MM.1S (cell line): Measurements from ENCODE around the gene TBC1D10B.
"Not testable (repeated sequence)": the region's sequence is repeated elsewhere in the genome, so short reads cannot be mapped to it uniquely, and the experiment has no call there.

Experiments
- DNase-seq: peaks from one replicate; pipeline ENCODE4 v3.0.0-alpha.2; 2015
- H2AFZ ChIP-seq: fragments of 300-600 bp; sonication (generic); 2 replicates; pipeline ENCODE4 v1.6.0; 2016; ENCODE audit warnings: antibody characterized with exemption, low read length
- H3F3A ChIP-seq: fragments of 300-600 bp; sonication (generic); 2 replicates; pipeline ENCODE4 v1.6.1; 2016; ENCODE audit warnings: mild to moderate bottlenecking, antibody characterized with exemption, low read length, moderate library complexity, mixed read lengths; ENCODE audit not compliant: insufficient read depth
- H3K27ac ChIP-seq: fragments of 300-600 bp; sonication (generic); 2 replicates; pipeline ENCODE4 v1.5.1; 2016; ENCODE audit warnings: mild to moderate bottlenecking, low read length
- H3K27me3 ChIP-seq: fragments of 300-600 bp; sonication (generic); replicated peaks from 2 replicates; pipeline ENCODE4 v1.6.0; 2016; ENCODE audit warnings: low read length; ENCODE audit not compliant: insufficient read depth
- H3K36me3 ChIP-seq: fragments of 300-600 bp; sonication (generic); replicated peaks from 2 replicates; pipeline ENCODE4 v1.6.1; 2016; ENCODE audit warnings: mild to moderate bottlenecking, low read length, mixed read lengths; ENCODE audit not compliant: insufficient read depth
- H3K4me1 ChIP-seq: fragments of 300-600 bp; sonication (generic); 2 replicates; pipeline ENCODE4 v1.6.1; 2016; ENCODE audit warnings: low read length, mixed read lengths
- H3K4me2 ChIP-seq: fragments of 300-600 bp; sonication (generic); 2 replicates; pipeline ENCODE4 v1.6.0; 2016; ENCODE audit warnings: low read depth, low read length
- H3K4me3 ChIP-seq: fragments of 300-600 bp; sonication (generic); 2 replicates; pipeline ENCODE4 v1.5.1; 2016; ENCODE audit warnings: low read length, mixed read lengths
- H3K79me2 ChIP-seq: fragments of 300-600 bp; sonication (generic); 2 replicates; pipeline ENCODE4 v1.6.1; 2016; ENCODE audit warnings: mixed run types, low read length, mixed read lengths
- H3K9ac ChIP-seq: fragments of 300-600 bp; sonication (generic); 2 replicates; pipeline ENCODE4 v1.6.1; 2016; ENCODE audit warnings: low read length, mixed read lengths
- H3K9me2 ChIP-seq: fragments of 300-600 bp; sonication (generic); replicated peaks from 2 replicates; pipeline ENCODE4 v1.6.1; 2016; ENCODE audit warnings: mild to moderate bottlenecking, low read length, mixed read lengths; ENCODE audit not compliant: insufficient read depth
- H3K9me3 ChIP-seq: fragments of 300-600 bp; sonication (generic); replicated peaks from 2 replicates; pipeline ENCODE4 v1.6.1; 2016; ENCODE audit warnings: mild to moderate bottlenecking, low read length, mixed read lengths; ENCODE audit not compliant: insufficient read depth
- H4K20me1 ChIP-seq: fragments of 300-600 bp; sonication (generic); 2 replicates; pipeline ENCODE4 v1.6.1; 2016; ENCODE audit warnings: mild to moderate bottlenecking, low read length, moderate library complexity, mixed read lengths; ENCODE audit not compliant: insufficient read depth
- EZH2 ChIP-seq: fragments of 300-600 bp; sonication (generic); optimal IDR thresholded peaks from 2 replicates; pipeline ENCODE3; 2017; ENCODE audit warnings: low read depth, mild to moderate bottlenecking, antibody characterized with exemption, low read length, mixed read lengths
- EZH2phosphoT487 ChIP-seq: fragments of 300-600 bp; sonication (generic); IDR thresholded peaks from 2 replicates; pipeline ENCODE4 v1.6.1; 2018; ENCODE audit warnings: antibody characterized with exemption, low read length
- TF ChIP-seq, protein P1 (sequence below): fragments of 300-600 bp; sonication (generic); IDR thresholded peaks from 2 replicates; pipeline ENCODE4 v1.5.1; 2016; ENCODE audit warnings: antibody characterized with exemption, low read length, mixed read lengths

The TBC1D10B gene

GRCh38 chr16:30341971-30342370 lies 28.3 kb downstream of the TBC1D10B start:
- not testable (repeated sequence) for H3K9ac ChIP-seq

DNA sequence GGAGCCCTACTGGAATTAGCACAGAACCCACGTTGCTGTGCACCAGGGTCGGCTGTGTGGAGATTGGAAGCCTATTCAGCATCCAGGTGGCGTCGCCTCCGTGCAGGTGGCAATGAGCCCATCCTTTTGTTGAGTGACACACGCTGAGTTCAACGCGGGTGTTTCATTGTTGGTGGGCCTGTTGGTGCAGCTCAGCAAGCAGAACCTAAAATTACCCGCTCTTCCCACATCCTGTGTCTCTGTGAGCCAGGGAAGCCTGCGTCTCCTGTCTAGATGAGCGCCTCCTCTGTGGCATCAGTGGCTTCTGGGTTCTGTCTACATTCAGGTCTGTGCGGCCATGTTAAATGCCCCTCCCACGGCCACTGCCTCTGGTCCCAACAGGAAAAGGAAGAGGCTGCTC lies 29.7 kb downstream of the TBC1D10B start:
- Histone ChIP-seq H3K27me3 (no peaks in the 10 kb centered on the region), H3K27ac (no peak overlapping the region), H3K36me3 (no peaks in the 10 kb centered on the region), H3K9ac (no peak overlapping the region), H4K20me1 (no peaks in the 10 kb centered on the region), H3K79me2 (0 out of 2 replicates have a peak, but pooled peaks cover 6% of the 10 kb centered on the region), H3K4me3 (no peak overlapping the region), H3K9me2 (no peaks in the 10 kb centered on the region), H2AFZ (no peak overlapping the region), H3K4me2 (no peak overlapping the region), H3K9me3 (no peaks in the 10 kb centered on the region), H3K4me1 (peaks cover 21% of the 10 kb centered on the region), H3F3A (peaks cover 13% of the 10 kb centered on the region)
- DNase-seq, result no peak
- TF ChIP-seq EZH2 (no peak), EZH2phosphoT487 (no peak)
- TF ChIP-seq, protein P1, sequence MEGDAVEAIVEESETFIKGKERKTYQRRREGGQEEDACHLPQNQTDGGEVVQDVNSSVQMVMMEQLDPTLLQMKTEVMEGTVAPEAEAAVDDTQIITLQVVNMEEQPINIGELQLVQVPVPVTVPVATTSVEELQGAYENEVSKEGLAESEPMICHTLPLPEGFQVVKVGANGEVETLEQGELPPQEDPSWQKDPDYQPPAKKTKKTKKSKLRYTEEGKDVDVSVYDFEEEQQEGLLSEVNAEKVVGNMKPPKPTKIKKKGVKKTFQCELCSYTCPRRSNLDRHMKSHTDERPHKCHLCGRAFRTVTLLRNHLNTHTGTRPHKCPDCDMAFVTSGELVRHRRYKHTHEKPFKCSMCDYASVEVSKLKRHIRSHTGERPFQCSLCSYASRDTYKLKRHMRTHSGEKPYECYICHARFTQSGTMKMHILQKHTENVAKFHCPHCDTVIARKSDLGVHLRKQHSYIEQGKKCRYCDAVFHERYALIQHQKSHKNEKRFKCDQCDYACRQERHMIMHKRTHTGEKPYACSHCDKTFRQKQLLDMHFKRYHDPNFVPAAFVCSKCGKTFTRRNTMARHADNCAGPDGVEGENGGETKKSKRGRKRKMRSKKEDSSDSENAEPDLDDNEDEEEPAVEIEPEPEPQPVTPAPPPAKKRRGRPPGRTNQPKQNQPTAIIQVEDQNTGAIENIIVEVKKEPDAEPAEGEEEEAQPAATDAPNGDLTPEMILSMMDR, result no peak

More at GRCh38 chr16:30341971-30342370, 28.3 kb downstream of the TBC1D10B start:
- not testable (repeated sequence) for H2AFZ ChIP-seq, H3K36me3 ChIP-seq, H4K20me1 ChIP-seq, H3K9me3 ChIP-seq, H3K9me2 ChIP-seq, H3K79me2 ChIP-seq, H3K27me3 ChIP-seq, H3K27ac ChIP-seq, H3K4me2 ChIP-seq, H3K4me3 ChIP-seq, H3F3A ChIP-seq
- DNase-seq, result peak; percentile 13
- H3K4me1 ChIP-seq, result peaks cover 14% of the 10 kb centered on the region
- TF ChIP-seq, protein P1, result 0 out of 2 replicates have a peak, but pooled peaks have one; percentile 7

DNA sequence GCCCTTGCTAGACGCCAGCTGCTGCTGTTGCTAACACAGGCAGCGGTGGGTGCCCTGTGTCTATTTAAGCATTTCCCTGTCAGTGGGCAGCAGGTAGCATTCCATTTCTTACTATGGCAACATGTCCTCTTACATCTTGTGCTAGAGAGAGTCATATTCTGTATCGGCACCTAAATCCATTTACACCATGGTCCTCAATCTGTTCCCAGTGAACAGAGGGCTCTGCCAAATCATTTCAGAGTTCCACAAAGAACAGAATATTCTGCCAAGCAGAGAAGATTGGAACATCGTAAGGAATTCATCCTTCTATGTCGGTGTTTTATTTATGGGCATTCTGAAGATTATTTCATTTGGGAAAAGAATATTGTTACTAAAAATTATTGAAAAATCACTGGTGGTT lies 31.6 kb downstream of the TBC1D10B start:
- Histone ChIP-seq H3K4me1 (peaks cover 18% of the 10 kb centered on the region), H3F3A (peaks cover 16% of the 10 kb centered on the region)
- H3K79me2 ChIP-seq, H3K27me3 ChIP-seq, H4K20me1 ChIP-seq, H3K9me3 ChIP-seq, H3K27ac ChIP-seq, DNase-seq, H2AFZ ChIP-seq, H3K4me3 ChIP-seq, H3K4me2 ChIP-seq, H3K36me3 ChIP-seq, H3K9ac ChIP-seq, H3K9me2 ChIP-seq: not testable (repeated sequence)

- H3K4me3 ChIP-seq, H3K36me3 ChIP-seq, H3K9me3 ChIP-seq, H2AFZ ChIP-seq, DNase-seq, H3K27me3 ChIP-seq, H3K9ac ChIP-seq, H3K4me2 ChIP-seq, H4K20me1 ChIP-seq, H3K79me2 ChIP-seq, H3K9me2 ChIP-seq, H3K27ac ChIP-seq: not testable (repeated sequence)
- Histone ChIP-seq H3K4me1 (peaks cover 14% of the 10 kb centered on the region), H3F3A (peaks cover 13% of the 10 kb centered on the region)
Measured at GRCh38 chr16:30337964-30338357, 32.3 kb downstream of the TBC1D10B start.
